ENCODE data around the gene PANK4. TPM values are rescaled to one million over a fixed set of nuclear protein-coding genes. Genes with fewer than 3 reads are reported as not detected.
A peak's percentile ranks its signal among the peaks of the same experiment; 100 is the strongest.
"Not testable (repeated sequence)": the region's sequence is repeated elsewhere in the genome, so short reads cannot be mapped to it uniquely, and the experiment has no call there.

The PANK4 gene
- total RNA-seq, 1 donor from 2014 or later, result 42.5 TPM

DNA sequence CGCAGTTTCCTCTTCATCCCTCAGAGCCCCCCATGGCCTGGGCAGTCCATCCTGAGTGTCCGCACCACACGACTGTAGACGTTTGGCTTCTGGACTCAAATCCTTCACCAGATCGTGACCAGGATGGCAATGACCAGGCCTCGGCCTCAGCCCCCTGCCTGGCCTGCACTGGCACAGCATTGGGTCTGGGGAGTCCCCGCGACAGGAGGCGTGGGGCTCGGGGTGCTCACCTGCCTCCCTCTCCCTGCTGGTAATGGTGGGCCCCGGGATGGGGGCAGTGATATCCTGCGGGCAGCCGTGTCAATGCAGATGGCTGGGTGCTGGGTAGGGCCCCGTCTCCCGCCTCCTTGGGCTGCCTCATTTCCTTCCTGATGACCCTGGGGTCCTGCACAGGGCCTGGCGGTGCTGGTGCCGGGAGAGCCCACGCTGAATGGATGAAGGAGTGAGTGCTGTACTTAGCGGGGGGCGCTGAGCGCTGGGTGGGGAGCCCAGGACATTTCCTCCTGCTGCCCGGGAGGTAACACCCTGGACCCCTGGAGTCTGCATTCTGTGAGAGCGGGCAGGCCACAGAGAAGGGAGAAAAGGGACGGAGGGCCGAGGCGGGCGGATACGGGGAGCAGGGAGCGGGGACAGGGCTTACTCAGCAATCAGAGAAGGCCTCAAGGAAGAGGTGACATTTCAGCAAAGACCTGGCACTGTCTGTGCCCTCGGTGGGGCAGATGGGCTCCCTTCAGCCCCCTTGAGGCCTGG lies 27.6 kb upstream of the PANK4 start:
- H3K27ac Mint-ChIP-seq, result no peak overlapping the region
- no peak overlapping the region for H3K4me3 Mint-ChIP-seq (ENCODE audit: low read depth)
- TF ChIP-seq, protein P1, sequence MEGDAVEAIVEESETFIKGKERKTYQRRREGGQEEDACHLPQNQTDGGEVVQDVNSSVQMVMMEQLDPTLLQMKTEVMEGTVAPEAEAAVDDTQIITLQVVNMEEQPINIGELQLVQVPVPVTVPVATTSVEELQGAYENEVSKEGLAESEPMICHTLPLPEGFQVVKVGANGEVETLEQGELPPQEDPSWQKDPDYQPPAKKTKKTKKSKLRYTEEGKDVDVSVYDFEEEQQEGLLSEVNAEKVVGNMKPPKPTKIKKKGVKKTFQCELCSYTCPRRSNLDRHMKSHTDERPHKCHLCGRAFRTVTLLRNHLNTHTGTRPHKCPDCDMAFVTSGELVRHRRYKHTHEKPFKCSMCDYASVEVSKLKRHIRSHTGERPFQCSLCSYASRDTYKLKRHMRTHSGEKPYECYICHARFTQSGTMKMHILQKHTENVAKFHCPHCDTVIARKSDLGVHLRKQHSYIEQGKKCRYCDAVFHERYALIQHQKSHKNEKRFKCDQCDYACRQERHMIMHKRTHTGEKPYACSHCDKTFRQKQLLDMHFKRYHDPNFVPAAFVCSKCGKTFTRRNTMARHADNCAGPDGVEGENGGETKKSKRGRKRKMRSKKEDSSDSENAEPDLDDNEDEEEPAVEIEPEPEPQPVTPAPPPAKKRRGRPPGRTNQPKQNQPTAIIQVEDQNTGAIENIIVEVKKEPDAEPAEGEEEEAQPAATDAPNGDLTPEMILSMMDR (IDR thresholded peaks at IDR 0.05; ENCODE audit: unreplicated experiment), result no peak
- H3K9me3 Mint-ChIP-seq (ENCODE audit: low read depth), result no peaks in the 10 kb centered on the region
- peaks cover 3% of the 10 kb centered on the region for H3K27me3 Mint-ChIP-seq
- DNase-seq (ENCODE audit: low spot score, unreplicated experiment), result no peak
- no peaks in the 10 kb centered on the region for H3K36me3 Mint-ChIP-seq (ENCODE audit: insufficient read depth)
- peaks cover 4% of the 10 kb centered on the region for H3K4me1 Mint-ChIP-seq (ENCODE audit: low read depth)

DNA sequence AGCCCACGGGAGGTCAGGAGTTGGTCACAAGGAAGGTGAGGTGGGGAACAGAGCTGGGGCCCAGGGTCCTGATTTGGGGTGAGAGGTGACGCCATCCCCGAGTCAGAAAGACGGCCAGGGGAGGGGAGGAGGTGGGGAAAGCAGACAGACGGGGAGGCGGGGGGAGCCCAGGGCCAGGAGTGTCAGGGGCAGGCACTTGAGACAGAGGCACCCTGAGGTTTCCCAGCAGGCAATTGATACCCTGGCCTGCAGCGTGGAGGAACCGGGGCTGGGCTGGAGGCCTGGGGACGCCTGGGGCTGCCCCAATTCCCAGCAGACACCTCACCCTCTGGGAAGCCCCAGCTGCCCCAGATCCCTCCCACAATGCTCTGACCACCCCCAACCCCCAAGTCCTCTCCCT lies 26.7 kb upstream of the PANK4 start:
- not testable (repeated sequence) for H3K4me1 Mint-ChIP-seq (ENCODE audit: low read depth); DNase-seq (ENCODE audit: low spot score, unreplicated experiment); H3K9me3 Mint-ChIP-seq (ENCODE audit: low read depth); H3K27me3 Mint-ChIP-seq; H3K27ac Mint-ChIP-seq; H3K4me3 Mint-ChIP-seq (ENCODE audit: low read depth); H3K36me3 Mint-ChIP-seq (ENCODE audit: insufficient read depth)

DNA sequence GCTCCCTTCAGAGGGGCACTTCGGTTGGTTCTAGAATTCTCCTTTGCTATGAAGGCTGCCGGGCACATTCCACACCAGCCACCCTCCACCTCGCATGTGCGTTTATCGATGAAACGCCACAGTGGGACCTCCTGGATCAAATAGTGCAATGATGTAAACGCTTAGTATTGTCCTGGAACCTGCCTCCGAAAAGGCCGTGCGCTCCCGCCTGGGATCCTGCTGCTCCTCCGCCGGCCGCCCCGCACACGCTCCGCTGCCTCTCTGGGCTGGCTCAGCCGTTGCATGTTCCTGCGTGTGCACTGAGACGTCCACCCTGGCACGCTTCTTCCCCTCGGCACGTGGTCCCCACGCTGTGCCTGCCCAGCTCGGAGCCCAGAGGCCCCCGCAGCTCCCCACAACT lies 25.8 kb upstream of the PANK4 start:
- Mint-ChIP-seq H3K27me3 (peaks cover 3% of the 10 kb centered on the region), H3K27ac (no peak overlapping the region), H3K9me3 (ENCODE audit: low read depth) (no peaks in the 10 kb centered on the region), H3K4me1 (ENCODE audit: low read depth) (peaks cover 6% of the 10 kb centered on the region), H3K36me3 (ENCODE audit: insufficient read depth) (no peaks in the 10 kb centered on the region), H3K4me3 (ENCODE audit: low read depth) (no peak overlapping the region)
- TF ChIP-seq, protein P1 (IDR thresholded peaks at IDR 0.05; ENCODE audit: unreplicated experiment), result no peak
- DNase-seq (ENCODE audit: low spot score, unreplicated experiment), result no peak

DNA sequence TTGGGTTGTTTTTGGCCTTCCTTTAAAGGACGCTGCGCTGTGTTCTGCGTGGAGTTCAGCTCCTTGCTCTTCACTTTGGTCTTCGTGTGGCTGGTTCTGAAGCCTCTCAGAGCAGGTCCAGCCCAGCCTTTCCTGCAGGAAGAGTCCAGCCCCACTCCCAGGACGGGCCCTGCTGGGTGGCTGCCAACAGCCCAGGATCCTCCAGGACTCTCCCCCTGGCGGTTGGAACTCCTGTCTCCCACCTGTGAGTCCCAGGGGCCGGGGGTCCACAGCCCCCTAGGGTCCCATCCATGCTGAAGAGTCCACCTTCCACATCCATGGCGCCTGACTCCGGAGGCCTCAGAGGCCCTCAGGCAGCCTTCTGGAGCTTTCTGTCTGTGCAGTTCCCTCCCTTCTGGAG lies 25.1 kb upstream of the PANK4 start:
- not testable (repeated sequence) for H3K36me3 Mint-ChIP-seq (ENCODE audit: insufficient read depth); H3K4me1 Mint-ChIP-seq (ENCODE audit: low read depth); H3K27me3 Mint-ChIP-seq; H3K9me3 Mint-ChIP-seq (ENCODE audit: low read depth); DNase-seq (ENCODE audit: low spot score, unreplicated experiment); H3K27ac Mint-ChIP-seq; H3K4me3 Mint-ChIP-seq (ENCODE audit: low read depth)

DNA sequence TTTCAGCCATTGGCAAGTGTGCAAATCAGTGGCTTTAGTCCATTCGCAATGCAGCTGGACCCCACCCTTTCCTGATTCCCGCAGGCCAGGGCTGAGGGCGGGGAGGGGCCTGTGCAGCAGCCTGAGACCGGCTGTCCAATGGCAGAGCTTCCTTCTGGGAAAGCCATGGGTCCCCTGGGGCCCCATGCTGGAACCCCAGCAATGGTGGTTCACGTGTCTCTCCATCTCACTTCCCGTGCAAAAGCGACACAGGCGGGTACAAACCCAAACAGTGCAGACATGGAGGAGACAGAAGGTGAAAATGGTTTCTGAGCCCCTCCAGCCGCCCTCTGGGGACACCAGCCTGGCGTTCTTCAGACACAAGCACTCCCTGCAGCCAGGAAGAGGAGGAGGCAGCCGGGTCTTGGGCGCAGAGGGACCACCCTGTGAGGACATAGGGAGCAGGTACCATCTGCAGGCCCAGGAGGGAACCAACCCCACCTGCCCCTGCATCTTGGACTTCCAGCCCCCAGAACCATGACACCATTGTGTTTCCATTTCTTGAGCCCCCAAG lies 24.0 kb upstream of the PANK4 start:
- not testable (repeated sequence) for H3K27ac Mint-ChIP-seq; H3K4me3 Mint-ChIP-seq (ENCODE audit: low read depth); H3K4me1 Mint-ChIP-seq (ENCODE audit: low read depth); DNase-seq (ENCODE audit: low spot score, unreplicated experiment); H3K27me3 Mint-ChIP-seq; H3K9me3 Mint-ChIP-seq (ENCODE audit: low read depth); H3K36me3 Mint-ChIP-seq (ENCODE audit: insufficient read depth)

DNA sequence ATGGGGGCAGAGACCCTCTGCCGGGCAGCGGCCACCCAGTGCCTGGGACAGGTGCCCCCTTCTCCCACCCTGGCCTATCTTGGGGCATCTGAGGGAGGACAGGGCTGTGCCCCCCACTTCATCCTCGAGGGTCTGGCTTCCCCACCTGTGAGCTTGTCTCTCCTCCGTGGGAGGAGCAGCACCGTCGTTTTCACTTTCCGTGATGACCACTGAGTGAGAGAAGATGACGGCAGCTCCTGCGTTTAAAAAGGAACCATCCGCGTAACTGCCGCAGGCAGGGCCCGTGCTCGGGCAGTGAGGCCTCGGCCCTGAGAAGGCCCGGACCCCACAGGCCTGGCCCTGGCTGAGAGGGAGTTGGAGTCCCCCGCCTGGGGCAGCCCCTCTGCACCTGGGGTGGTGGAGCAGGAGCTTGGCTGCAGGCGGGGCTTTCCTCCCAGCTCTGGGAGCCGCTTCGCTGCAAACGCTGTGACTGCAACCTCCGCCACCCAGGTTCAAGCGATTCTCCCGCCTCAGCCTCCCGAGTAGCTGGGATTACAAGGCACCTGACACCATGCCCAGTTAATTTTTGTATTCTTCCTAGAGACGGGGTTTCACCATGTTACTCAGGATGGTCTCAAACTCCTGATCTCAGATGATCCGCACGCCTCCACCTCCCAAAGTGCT lies 23.1 kb upstream of the PANK4 start:
- DNase-seq (ENCODE audit: low spot score, unreplicated experiment); H3K27ac Mint-ChIP-seq; H3K4me3 Mint-ChIP-seq (ENCODE audit: low read depth); H3K4me1 Mint-ChIP-seq (ENCODE audit: low read depth); H3K36me3 Mint-ChIP-seq (ENCODE audit: insufficient read depth); H3K27me3 Mint-ChIP-seq; H3K9me3 Mint-ChIP-seq (ENCODE audit: low read depth): not testable (repeated sequence)

DNA sequence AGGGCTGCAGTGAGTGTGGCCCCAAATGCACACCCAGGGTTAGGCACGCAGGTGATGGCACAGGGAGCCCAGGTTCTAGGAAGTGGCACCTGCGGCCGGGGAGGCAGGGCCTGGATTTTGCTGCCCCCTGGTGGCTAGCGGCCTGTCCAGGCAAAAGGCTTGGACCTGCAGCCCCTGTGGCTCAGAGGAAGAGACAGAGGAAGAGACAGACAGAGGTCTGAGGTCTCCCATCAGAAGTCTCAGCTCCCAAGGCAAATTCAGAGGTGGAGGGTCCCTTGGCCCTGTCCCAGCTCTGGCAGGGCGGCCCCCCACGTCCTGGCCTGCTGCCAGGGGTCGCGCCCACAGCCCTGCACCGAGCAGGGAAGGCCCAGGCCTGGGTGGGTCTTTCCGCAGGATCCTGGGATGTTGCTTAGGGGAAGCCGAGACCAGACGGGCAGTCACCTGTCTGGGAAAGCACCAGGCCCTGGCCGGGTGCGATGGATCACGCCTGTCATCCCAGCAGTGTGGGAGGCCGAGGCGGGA lies 21.7 kb upstream of the PANK4 start:
- H3K9me3 Mint-ChIP-seq (ENCODE audit: low read depth), result no peaks in the 10 kb centered on the region
- no peaks in the 10 kb centered on the region for H3K36me3 Mint-ChIP-seq (ENCODE audit: insufficient read depth)
- peak; percentile 71 for DNase-seq (ENCODE audit: low spot score, unreplicated experiment)
- TF ChIP-seq, protein P1 (IDR thresholded peaks at IDR 0.05; ENCODE audit: unreplicated experiment), result peak; percentile 86
- H3K27ac Mint-ChIP-seq, result no peak overlapping the region
- no peaks in the 10 kb centered on the region for H3K27me3 Mint-ChIP-seq
- H3K4me1 Mint-ChIP-seq (ENCODE audit: low read depth), result peaks cover 13% of the 10 kb centered on the region
- no peak overlapping the region for H3K4me3 Mint-ChIP-seq (ENCODE audit: low read depth)

All from progenitor cell of endocrine pancreas (in vitro differentiated cells).